ENCODE measurements around the gene CAPN15.

CAPN15 gene

DNA sequence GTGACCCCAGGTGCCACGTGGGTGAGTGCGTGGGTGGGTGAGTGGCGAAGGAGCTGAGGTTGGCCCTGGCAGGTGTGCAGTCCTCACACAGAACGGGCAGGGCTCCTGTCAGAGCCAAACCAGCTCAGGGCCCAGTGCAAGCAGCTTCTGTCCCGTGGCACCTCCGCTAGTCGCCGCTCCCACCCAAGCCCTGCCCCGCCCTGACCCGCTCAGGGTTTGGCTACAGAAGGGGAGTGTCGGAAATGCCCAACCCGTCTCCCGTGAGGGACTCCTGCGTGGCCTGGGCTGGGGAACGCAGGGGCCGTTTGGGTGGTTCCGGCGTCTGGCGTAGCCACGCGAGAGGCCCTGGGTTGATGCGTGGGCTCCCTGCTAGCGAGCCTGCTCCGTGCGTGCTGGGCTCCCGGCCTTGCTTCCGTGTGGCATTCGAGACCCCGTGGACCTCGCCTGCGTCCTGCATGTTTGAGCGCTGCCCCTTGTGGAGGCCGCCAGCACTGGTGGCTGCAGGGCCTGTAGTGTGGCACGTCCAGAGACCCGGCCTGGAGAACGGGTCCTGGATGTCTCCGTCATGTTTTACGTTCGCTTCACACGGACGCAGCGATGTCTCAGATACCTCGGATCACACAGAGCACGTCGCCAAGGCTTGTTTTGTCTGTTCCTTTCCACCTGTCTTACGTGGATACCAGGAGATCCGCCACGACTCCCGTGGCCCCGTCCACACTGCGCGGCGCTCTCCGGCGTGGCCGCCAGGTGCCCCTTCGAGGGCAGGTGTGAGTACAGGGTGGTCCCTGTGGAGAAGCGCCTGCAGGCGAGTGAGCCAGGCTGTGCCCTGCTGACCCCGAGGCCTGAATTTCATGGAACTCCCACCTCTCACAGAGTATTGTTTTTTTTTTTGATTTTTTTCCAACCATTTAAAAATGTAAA lies 10.2 kb downstream of the CAPN15 start:
- DNase-seq (ENCODE audit: low read depth) = no peak
- no peak overlapping the region for H3K4me3 ChIP-seq (ENCODE audit: low read depth, low read length)

DNA sequence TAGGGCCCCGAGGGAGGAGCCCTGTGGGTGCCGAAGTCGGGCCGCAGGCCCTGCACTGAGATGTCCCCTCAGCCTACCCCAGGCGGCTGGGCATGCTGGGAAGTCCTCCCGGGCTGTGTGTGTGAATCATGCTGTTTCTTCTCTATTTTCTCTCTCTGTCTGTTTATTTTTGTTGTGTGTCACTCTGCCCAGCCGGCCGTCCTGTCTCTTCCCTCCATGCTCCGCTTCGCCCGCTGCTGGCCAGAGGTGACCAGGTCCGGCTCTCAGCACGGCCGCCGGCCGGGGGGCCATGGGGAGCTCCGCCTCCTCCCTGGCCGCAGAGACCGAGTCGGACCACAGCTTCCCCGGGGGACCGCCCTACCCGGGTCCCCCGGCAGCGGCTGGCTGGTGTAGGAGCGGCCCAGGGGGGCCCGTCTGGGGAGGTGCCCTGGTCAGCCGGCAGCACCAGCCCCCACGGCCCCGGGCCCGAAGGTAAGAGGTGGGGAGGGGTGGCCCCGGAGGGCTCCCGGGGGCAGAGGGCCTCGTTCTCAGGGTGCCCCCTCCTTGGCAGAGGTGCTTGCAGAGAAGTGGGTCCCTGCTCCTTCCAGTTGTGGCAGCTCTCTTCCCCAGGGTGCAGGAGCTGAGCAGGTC lies 12.5 kb downstream of the CAPN15 start:
- no peak for DNase-seq (ENCODE audit: low read depth)
- no peak overlapping the region for H3K4me3 ChIP-seq (ENCODE audit: low read depth, low read length)

DNA sequence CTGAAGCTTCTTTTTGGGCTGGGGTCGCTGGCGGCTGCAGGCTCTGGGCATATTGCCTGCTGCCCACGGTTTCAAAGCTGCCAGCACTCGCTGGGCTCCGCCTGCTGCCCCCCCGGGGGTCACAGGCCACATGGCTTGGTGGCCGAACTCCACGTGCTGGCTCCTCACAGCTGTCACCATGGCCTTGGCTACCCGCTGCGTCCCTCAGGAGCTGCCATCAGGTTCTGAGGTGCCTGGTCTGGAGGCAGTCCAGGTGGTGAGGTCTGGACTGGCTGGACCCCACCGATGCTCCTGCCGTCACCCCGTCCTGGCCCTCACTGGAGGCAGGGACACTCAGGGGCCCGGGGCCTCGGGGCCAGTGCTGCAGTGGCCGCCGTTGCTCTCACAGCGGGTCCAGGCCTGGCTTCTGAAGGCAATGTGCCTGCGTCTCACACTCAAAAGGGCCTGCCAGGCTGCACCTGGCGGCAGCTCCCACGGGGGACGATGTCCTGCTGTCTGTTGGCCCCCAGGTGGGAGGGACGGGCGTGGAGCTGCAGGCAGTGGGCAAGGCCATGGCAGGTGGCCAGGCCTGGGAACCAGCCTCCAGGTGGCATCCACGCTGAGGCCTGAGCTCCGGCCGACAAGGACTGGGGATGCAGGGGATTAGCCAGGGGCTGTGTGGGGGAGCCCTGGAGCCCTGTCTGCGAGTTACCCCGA lies 13.3 kb downstream of the CAPN15 start:
- no peak overlapping the region for H3K4me3 ChIP-seq (ENCODE audit: low read depth, low read length)
- DNase-seq (ENCODE audit: low read depth) = no peak

DNA sequence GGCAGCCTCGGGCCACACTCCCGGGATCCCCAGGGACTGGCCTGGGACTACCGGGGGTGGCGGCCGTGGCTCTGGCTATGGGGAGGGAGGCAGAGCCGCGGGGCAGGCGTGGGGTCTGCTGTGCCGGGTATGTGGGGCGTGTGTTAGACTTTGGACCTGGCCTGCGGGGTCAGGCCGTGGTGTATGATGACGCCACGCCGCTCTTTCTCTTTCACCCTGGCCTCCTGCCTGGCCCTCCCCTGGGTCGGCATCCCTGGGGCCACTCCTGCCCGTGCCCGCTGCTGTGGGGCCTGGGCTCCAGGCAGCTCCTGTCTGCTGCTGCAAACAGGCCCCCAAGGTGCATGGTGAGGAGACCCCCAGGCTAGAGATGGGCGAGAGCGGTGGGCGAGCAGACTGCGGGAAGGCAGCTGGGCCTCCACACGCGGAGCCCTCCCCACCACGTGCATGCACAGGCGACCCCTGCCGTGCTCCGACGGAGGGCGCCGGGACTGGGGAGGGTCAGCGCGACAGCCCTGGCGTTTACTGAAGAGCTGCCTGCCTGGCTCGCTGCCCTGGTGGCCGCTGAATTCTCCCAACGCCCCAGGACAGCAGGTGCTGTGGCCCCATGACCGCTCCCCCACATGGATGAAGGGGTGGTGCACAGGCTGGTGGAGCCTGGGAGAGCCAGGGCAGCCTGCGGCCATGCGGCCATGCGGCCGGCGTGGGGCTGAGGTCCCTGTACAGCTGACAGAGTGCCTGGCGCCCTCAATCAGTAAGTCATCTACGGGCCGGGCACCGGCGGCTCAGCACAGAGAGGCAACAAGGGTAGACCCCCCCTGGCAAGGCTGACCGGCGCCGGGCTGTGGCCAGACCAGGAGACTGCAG lies 16.0 kb downstream of the CAPN15 start:
- no peak for DNase-seq (ENCODE audit: low read depth)
- H3K4me3 ChIP-seq (ENCODE audit: low read depth, low read length) = no peak overlapping the region

DNA sequence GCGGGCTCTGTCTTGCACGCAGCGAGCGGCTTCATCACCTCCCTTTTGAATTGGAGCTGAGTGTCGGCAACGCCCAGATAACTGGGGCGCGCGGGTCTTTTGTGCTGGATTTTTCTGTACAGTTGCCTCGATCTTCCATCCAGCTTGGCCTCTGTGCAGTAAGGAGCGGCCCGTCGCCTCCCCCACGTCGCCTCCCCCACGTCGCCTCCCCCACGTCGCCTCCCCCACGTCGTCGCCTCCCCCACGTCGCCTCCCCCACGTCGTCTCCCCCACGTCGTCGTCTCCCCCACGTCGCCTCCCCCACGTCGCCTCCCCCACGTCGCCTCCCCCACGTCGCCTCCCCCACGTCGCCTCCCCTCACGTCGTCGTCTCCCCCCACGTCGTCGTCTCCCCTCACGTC lies 17.0 kb downstream of the CAPN15 start:
- DNase-seq (ENCODE audit: low read depth) = no peak
- H3K4me3 ChIP-seq (ENCODE audit: low read depth, low read length) = no peak overlapping the region

DNA sequence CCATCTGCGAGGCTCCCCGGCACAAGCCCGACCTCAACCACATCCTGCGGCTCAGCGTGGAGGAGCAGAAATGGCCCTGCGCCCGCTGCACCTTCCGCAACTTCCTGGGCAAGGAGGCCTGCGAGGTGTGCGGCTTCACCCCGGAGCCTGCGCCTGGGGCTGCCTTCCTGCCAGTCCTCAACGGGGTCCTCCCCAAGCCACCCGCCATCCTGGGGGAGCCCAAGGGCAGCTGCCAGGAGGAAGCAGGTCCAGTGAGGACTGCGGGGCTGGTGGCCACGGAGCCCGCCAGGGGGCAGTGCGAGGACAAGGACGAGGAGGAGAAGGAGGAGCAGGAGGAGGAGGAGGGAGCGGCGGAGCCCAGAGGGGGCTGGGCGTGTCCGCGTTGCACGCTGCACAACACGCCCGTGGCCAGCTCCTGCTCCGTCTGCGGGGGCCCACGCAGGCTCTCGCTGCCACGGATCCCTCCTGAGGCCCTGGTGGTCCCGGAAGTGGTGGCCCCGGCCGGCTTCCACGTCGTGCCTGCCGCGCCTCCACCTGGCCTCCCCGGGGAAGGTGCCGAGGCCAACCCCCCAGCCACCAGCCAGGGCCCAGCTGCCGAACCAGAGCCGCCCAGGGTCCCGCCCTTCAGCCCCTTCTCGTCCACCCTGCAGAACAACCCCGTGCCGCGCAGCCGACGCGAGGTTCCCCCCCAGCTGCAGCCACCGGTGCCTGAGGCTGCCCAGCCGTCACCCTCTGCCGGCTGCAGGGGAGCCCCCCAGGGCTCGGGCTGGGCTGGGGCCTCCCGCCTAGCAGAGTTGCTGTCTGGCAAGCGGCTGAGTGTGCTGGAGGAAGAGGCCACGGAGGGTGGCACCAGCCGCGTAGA lies 19.6 kb downstream of the CAPN15 start:
- no peak overlapping the region for H3K4me3 ChIP-seq (ENCODE audit: low read depth, low read length)
- DNase-seq (ENCODE audit: low read depth) = no peak

DNA sequence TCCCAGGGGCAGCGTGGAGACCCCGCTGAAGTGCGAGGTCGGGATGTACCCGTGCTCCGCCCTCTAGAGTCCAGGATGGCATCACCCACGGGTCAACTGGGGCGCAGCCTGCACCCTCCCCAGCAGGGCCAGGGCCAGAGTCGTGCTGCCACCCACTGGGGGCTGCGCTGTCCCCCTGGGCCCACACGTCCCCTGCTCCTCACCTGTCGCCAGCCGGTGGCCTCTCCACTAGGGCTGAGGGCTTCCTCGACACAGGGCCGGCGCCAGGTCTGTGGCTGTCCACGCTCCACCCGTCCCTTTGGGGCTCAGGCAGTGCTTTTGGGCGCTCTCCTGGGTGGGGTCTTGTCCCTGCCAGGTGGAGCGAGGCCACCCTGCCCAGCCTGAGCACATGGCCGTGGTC lies 21.1 kb downstream of the CAPN15 start:
- H3K4me3 ChIP-seq (ENCODE audit: low read depth, low read length) = no peak overlapping the region
- DNase-seq (ENCODE audit: low read depth) = no peak

DNA sequence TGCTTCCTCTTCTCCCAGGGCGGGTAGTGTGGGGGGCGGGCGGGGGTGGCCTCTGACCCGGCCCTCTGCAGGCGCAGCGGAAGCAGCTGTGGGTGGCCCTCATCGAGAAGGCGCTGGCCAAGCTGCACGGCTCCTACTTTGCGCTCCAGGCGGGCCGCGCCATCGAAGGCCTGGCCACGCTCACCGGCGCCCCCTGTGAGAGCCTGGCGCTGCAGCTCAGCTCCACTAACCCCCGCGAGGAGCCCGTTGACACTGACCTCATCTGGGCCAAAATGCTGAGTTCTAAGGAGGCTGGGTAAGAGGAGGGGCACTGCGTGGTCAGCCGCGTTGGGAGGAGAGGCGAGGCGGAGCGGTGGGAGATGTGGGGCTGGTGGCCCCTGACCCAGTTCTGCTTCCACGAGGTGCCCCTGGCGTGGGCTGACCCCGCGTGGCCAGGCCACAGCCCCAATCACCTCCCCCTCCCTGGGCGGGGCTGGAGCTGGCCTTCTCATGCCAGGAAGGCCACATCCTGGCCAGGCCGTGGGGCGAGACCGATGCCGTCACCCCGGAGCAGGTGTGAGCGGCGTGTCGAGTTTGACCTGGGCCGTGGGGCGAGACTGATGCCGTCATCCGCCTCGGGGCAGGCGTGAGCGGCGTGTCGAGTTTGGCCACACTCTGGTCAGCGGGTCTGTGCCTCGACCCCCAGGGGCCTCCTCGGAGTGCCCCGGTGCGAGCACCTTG lies 22.2 kb downstream of the CAPN15 start:
- no peak overlapping the region for H3K4me3 ChIP-seq (ENCODE audit: low read depth, low read length)
- DNase-seq (ENCODE audit: low read depth) = no peak

DNA sequence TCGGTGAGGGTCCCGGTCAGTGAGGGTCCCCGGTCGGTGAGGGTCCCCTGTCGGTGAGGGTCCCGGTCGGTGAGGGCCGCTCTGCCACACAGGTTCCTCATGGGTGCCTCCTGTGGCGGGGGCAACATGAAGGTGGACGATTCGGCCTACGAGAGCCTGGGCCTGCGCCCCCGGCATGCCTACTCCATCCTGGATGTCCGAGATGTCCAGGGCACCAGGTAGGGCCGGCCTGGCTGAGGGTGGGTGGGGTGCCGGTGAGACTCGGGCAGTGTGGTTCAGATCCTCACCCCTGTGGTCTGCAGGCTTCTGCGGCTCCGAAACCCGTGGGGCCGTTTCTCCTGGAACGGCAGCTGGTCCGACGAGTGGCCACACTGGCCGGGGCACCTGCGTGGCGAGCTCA lies 23.7 kb downstream of the CAPN15 start:
- DNase-seq (ENCODE audit: low read depth) = no peak
- no peak overlapping the region for H3K4me3 ChIP-seq (ENCODE audit: low read depth, low read length)

DNA sequence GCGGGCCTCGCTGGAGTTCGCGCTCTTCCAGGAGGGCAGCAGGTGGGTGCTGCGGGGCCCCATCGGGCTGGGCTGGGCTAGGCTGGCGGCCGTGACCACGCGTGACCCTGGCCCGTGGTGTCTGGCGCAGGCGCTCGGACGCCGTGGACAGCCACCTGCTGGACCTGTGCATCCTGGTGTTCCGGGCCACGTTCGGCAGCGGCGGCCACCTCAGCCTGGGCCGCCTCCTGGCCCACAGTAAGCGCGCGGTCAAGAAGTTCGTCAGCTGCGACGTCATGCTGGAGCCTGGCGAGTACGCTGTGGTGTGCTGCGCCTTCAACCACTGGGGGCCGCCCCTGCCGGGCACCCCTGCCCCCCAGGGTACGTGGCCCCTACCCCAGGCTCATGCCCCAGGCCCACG lies 24.7 kb downstream of the CAPN15 start:
- no peak overlapping the region for H3K4me3 ChIP-seq (ENCODE audit: low read depth, low read length)

DNA sequence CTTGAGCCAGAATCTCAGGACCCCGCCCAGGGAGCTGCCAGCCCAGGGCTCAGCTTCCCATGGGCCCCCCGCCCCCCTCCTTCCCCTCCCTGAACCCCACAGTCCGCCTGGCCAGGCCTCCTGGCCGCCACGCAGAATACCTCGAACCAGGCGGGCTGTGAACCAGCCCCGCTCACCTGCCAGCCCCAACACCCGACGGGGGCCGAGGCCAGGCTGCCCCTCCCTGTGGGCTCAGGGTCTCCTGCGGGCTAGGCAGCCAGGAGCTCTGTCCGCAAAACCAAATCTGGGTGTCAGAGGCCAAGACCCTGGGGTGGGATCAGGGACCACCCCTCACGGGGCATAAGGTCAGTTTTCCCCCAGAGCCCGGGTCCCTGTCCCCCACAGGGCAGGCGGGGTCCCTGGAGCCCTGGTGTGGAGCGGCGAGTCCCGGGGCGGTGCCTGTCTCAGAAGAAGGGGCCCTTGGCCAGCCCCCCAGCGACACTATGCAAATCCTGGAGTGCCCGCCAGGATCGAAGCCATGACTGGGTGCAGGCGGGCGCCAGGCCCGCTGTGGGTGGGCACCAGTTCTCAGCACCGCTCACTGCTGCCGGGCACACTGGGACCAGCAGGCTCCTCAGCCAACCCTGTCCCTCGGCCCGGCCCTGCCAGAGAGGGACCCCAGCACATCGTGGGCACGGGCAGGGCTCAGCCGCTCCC lies 26.2 kb downstream of the CAPN15 start:
- no peak for DNase-seq (ENCODE audit: low read depth)
- H3K4me3 ChIP-seq (ENCODE audit: low read depth, low read length) = no peak overlapping the region

More for the DNA sequence above, 24.7 kb downstream of the CAPN15 start:
- no peak for DNase-seq (ENCODE audit: low read depth)

DNA sequence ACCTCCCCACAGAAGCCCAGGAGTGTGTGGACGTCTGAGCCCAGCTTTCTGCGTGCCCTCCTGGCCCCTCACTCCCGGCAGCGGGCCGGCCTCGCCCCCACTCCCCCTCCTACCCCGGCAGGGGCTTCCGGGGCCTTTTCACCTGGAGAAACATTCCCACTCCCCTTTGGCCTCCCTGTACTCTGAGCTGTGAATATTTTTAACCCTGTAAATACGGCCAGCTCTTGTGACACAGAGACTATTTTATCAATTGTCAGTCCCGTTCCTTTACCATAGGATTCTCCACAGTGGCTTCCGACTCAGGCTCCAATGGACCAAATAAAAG lies 26.7 kb downstream of the CAPN15 start:
- DNase-seq (ENCODE audit: low read depth) = no peak
- H3K4me3 ChIP-seq (ENCODE audit: low read depth, low read length) = no peak overlapping the region

DNA sequence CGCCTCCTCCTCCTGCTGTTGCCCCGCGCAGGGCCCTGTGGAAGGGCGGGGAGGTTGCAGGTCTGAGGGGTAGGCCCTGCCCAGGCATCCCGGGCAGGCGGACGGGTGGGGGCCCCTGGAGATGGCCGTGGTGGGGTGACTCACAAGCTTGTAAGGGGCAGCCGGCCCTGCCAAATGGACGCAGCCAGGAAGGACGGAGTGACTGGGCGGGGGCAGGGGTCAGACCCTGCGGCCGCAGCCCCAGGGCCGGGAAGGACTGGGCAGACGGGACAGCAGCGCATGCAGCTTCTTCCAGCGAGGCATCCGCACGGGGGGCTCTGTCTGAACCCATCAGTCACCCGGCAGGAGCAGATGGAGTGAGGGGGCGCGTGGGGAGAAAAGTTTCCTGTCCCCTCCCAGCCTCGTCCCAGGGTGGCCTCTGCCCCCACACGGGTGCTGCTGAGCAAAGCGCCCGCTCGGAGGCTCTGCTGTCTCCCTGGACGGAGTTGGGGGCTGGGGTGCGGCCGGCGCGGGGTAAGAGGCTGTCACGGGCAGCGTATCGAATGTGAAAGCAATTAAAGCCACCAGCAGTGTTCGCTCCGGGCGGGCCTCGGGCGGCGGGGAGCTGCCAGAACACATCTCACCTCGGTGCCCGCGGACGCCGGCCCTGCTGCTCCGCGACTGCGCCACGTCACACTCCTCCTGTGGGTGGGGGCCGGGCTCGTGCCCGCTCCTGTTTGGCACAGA lies 27.3 kb downstream of the CAPN15 start:
- DNase-seq (ENCODE audit: low read depth) = no peak
- H3K4me3 ChIP-seq (ENCODE audit: low read depth, low read length) = no peak overlapping the region

DNA sequence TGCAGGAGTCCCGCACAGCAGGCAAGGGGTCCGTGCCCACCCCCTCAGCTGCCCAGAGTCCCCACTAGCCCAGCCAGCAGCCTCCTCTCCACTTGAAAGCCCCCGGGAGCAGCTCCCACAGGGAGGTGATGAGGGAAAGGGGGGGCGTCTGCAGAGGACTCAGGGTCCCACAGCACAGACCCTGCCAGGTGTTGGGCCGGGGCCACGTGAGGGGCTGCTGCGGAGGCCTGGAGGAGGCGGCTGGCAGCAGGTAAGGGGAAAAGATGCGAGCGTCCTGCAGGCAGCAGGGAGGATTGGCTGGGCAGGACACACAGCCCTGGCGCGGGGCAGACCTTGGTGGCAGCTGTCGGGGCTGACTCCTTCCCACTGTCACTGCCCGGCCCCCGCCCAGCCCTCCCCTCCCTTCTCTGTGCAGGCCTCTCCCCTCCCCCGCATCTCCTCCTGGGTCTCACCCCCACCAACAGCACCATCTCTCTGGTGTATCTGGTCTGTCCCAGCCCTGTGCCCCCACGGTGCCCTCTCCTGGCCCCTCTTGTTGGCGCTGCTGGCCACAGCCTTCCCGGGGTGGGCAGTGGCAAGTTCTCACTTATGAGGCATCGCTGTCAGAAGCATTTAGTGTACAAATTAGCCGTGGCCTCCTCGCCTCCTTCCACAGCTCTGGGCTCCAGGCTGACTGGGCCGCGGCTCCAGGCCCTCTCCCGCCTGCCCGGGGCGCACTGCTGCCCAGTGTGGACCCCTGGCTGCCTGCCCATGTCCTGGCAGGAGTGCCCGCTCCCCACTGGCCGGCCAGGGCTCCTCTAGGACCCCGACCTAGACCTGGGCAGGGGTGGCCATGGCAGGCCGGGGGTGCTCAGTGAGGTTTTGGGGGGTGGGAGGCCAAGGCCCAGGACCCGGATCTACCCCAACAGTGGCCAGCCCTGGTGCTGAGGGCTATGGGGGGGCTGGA lies 28.3 kb downstream of the CAPN15 start:
- DNase-seq (ENCODE audit: low read depth) = no peak
- H3K4me3 ChIP-seq (ENCODE audit: low read depth, low read length) = no peak overlapping the region

DNA sequence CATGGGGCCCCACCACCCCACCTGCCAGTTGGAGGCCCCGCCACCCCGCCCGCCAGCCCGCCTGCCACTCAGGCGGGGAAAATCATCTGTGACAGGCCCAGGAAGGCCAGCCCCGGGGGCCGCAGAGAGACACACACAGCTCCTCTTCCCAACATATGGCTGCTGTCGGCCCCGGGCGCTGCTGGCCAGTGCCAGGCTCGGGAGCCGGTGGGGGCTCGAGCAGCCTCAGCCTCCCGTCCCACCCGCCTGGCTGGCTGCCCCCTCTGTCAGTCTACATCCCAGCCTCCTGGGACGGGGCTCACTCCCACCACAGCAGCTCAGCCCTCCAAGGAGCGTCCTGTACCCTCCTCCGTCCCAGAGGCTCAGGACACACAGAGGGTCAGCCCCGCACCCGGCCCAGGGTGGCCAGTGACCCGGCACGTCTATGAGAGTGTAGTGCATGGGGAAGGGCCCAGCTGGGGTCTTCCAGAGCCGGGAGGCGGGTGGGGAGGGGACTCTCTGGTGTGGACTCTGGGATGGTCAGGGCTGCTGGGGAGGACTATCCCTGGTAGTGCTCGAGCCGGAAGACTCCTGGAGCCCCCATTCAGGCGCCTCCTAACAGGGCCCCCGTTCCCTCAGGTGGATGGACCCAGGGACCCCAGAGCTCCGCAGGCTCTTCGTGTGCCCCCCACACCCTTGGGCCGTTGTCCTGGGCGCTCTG lies 29.1 kb downstream of the CAPN15 start:
- no peak for DNase-seq (ENCODE audit: low read depth)
- H3K4me3 ChIP-seq (ENCODE audit: low read depth, low read length) = no peak overlapping the region

All from skeletal muscle cell (primary cell).